H1 (cell line): Measurements from ENCODE around the gene LCE1D. TPM values are rescaled to one million over a fixed set of nuclear protein-coding genes. Genes with fewer than 3 reads are reported as not detected.

Source experiments
- CTCF ChIA-PET: fragments of 300-600 bp; sonication (Branson Sonifier 250); formaldehyde crosslinking; loops from one replicate; lab custom pipeline; 2021; ENCODE audit not compliant: partially characterized antibody; lab: Charles Lee
- POLR2A ChIA-PET: fragments of 300-600 bp; sonication (Branson Sonifier 250); formaldehyde crosslinking; loops from one replicate; lab custom pipeline; 2021; ENCODE audit warnings: inconsistent platforms; ENCODE audit not compliant: partially characterized antibody; lab: Charles Lee
- DNase-seq, 2 experiments: peaks; one replicate each; pipeline versions ENCODE4 v3.0.0 to v3.0.0-alpha.2; 2010 to 2022; ENCODE audit warnings: low spot score in 2 of 2, low read depth in 1 of 2, mixed read lengths in 1 of 2
- FAIRE-seq: peaks from 2 replicates; lab custom pipeline; 2011; peaks lifted over from hg19 to GRCh38; lab: Jason Lieb, UNC
- H2AFZ ChIP-seq: 2 replicates; pipeline ENCODE4 v1.8.1; 2012; ENCODE audit warnings: low read length, inconsistent platforms
- H2AK5ac ChIP-seq: 2 replicates; pipeline ENCODE4 v1.6.1; 2013; ENCODE audit warnings: low read depth, low read length
- H2BK120ac ChIP-seq: replicated peaks from 2 replicates; pipeline ENCODE3; 2013; ENCODE audit warnings: low read depth, low read length, inconsistent platforms
- H2BK12ac ChIP-seq: 2 replicates; pipeline ENCODE4 v1.6.1; 2013; ENCODE audit warnings: low read depth, low read length
- H2BK15ac ChIP-seq: 2 replicates; pipeline ENCODE4 v1.6.1; 2013; ENCODE audit warnings: low read length
- H2BK20ac ChIP-seq: 2 replicates; pipeline ENCODE4 v1.6.1; 2013; ENCODE audit warnings: low read length
- H2BK5ac ChIP-seq: 2 replicates; pipeline ENCODE4 v1.6.1; 2013; ENCODE audit warnings: low read depth, low read length
- H3K14ac ChIP-seq: 2 replicates; pipeline ENCODE4 v1.6.1; 2013; ENCODE audit warnings: inconsistent platforms; ENCODE audit not compliant: insufficient read length
- H3K18ac ChIP-seq: 2 replicates; pipeline ENCODE4 v1.6.1; 2013; ENCODE audit warnings: low read length; ENCODE audit errors: extremely low read depth
- H3K23ac ChIP-seq: 2 replicates; pipeline ENCODE4 v1.6.1; 2013; ENCODE audit warnings: inconsistent platforms; ENCODE audit not compliant: insufficient read length
- H3K23me2 ChIP-seq: 2 replicates; pipeline ENCODE4 v1.6.1; 2013; ENCODE audit warnings: low read depth, low read length
- H3K27ac ChIP-seq: 2 replicates; pipeline ENCODE4 v1.6.1; 2011; ENCODE audit warnings: low read depth, low read length, inconsistent platforms
- H3K27me3 ChIP-seq, 4 experiments: replicated peaks in 1 of 4; 1 replicate in 1 of 4; 2 replicates in 3 of 4; pipeline versions ENCODE4 v1.6.1 to v1.8.1; 2011 to 2013; ENCODE audit warnings: low read length in 3 of 4, mild to moderate bottlenecking in 3 of 4, inconsistent platforms in 2 of 4, mixed read lengths in 2 of 4, moderate library complexity in 1 of 4; ENCODE audit not compliant: control insufficient read depth in 3 of 4, insufficient read depth in 3 of 4; ENCODE audit errors: extremely low read depth in 1 of 4
- H3K36me3 ChIP-seq, 4 experiments: 2 replicates each; pipeline versions ENCODE4 v1.6.1 to v1.8.1; 2011 to 2013; ENCODE audit warnings: mild to moderate bottlenecking in 4 of 4, low read length in 3 of 4, moderate library complexity in 2 of 4, control low read depth in 1 of 4, inconsistent platforms in 1 of 4; ENCODE audit not compliant: insufficient read depth in 4 of 4, control insufficient read depth in 2 of 4
- H3K4ac ChIP-seq: replicated peaks from 2 replicates; pipeline ENCODE3; 2013; ENCODE audit warnings: low read length, low read depth, mixed read lengths, inconsistent platforms; ENCODE audit not compliant: insufficient read length
- H3K4me1 ChIP-seq, 4 experiments: replicated peaks in 1 of 4; 1 replicate in 1 of 4; 2 replicates in 3 of 4; pipeline versions ENCODE4 v1.6.1 to v1.8.1; 2011 to 2013; ENCODE audit warnings: low read length in 3 of 4, inconsistent platforms in 2 of 4, mixed read lengths in 1 of 4; ENCODE audit not compliant: insufficient read depth in 4 of 4, control insufficient read depth in 3 of 4
- H3K4me2 ChIP-seq, 2 experiments: 2 replicates each; pipeline versions ENCODE4 v1.6.1 to v1.8.1; 2011 to 2013; ENCODE audit warnings: low read depth in 2 of 2, low read length in 2 of 2, control low read depth in 1 of 2, inconsistent platforms in 1 of 2, mild to moderate bottlenecking in 1 of 2; ENCODE audit not compliant: insufficient read depth in 1 of 2
- H3K4me3 ChIP-seq, 4 experiments: fragments of 200-600, 300-600 bp in 1 of 4; sonication (generic), shearing (Covaris generic), sonication (Bioruptor Twin) in 1 of 4; 2 replicates each; pipeline versions ENCODE4 v1.5.1 to v1.8.1; 2011 to 2016; ENCODE audit warnings: low read length in 4 of 4, low read depth in 3 of 4, control low read depth in 2 of 4, inconsistent platforms in 2 of 4, mild to moderate bottlenecking in 2 of 4, mixed read lengths in 1 of 4, moderate library complexity in 1 of 4; ENCODE audit not compliant: insufficient read depth in 2 of 4; ENCODE audit errors: extremely low read depth in 1 of 4
- H3K56ac ChIP-seq: replicated peaks from 2 replicates; pipeline ENCODE3; 2013; ENCODE audit warnings: low read depth, mild to moderate bottlenecking, mixed read lengths, low read length, inconsistent platforms; ENCODE audit not compliant: insufficient read length
- H3K79me1 ChIP-seq: 2 replicates; pipeline ENCODE4 v1.6.1; 2013; ENCODE audit warnings: low read depth, low read length, control low read depth
- H3K79me2 ChIP-seq, 2 experiments: 2 replicates each; pipeline versions ENCODE4 v1.6.1 to v1.8.1; 2012 to 2013; ENCODE audit warnings: low read length in 2 of 2, mild to moderate bottlenecking in 2 of 2, inconsistent platforms in 1 of 2; ENCODE audit not compliant: insufficient read depth in 2 of 2, control insufficient read depth in 1 of 2
- H3K9ac ChIP-seq, 4 experiments: replicated peaks in 1 of 4; 1 replicate in 1 of 4; 2 replicates in 3 of 4; pipeline versions ENCODE4 v1.6.1 to v1.8.1; 2011 to 2013; ENCODE audit warnings: low read depth in 3 of 4, low read length in 3 of 4, control low read depth in 2 of 4, mild to moderate bottlenecking in 2 of 4, moderate library complexity in 2 of 4, inconsistent platforms in 1 of 4; ENCODE audit errors: extremely low read depth in 1 of 4
- H3K9me3 ChIP-seq, 2 experiments: 2 replicates each; pipeline versions ENCODE4 v1.6.1 to v1.8.1; 2012 to 2013; ENCODE audit warnings: mild to moderate bottlenecking in 2 of 2, moderate library complexity in 2 of 2, control low read depth in 1 of 2, inconsistent platforms in 1 of 2, low read depth in 1 of 2, low read length in 1 of 2, mixed read lengths in 1 of 2; ENCODE audit not compliant: insufficient read depth in 2 of 2
- H4K20me1 ChIP-seq, 2 experiments: replicated peaks in 1 of 2; 2 replicates each; pipeline versions ENCODE3 to v1.8.1; 2011 to 2013; ENCODE audit warnings: inconsistent platforms in 2 of 2, low read length in 2 of 2, mild to moderate bottlenecking in 1 of 2; ENCODE audit not compliant: insufficient read depth in 2 of 2, control insufficient read depth in 1 of 2
- H4K5ac ChIP-seq: 2 replicates; pipeline ENCODE4 v1.6.1; 2013; ENCODE audit warnings: low read length, low read depth, mixed read lengths, inconsistent platforms; ENCODE audit not compliant: insufficient read length
- H4K8ac ChIP-seq: 2 replicates; pipeline ENCODE4 v1.8.0; 2013; ENCODE audit warnings: mild to moderate bottlenecking, moderate library complexity, low read length, inconsistent platforms; ENCODE audit not compliant: insufficient read depth; ENCODE audit errors: extremely low read depth
- H4K91ac ChIP-seq: replicated peaks from 2 replicates; pipeline ENCODE3; 2013; ENCODE audit warnings: low read length, mixed read lengths, inconsistent platforms; ENCODE audit not compliant: insufficient read length
- ATF2 ChIP-seq: IDR thresholded peaks from 2 replicates; pipeline ENCODE4 v1.6.1; 2012; ENCODE audit warnings: low read length, inconsistent platforms
- BCL11A ChIP-seq, 2 experiments: IDR thresholded peaks; one replicate each; pipeline ENCODE4 v1.6.1; 2011; ENCODE audit warnings: low read depth in 2 of 2, low read length in 2 of 2, mild to moderate bottlenecking in 2 of 2
- BRCA1 ChIP-seq: IDR thresholded peaks from 2 replicates; pipeline ENCODE4 v1.6.1; 2012; ENCODE audit warnings: low read depth, low read length, improper control_type of control experiment
- CEBPB ChIP-seq: IDR thresholded peaks from 2 replicates; pipeline ENCODE4 v1.6.1; 2012; ENCODE audit warnings: low read depth, low read length
- CHD2 ChIP-seq: IDR thresholded peaks from 2 replicates; pipeline ENCODE4 v1.6.1; 2012; ENCODE audit warnings: low read length, improper control_type of control experiment
- GTF2F1 ChIP-seq: IDR thresholded peaks from 2 replicates; pipeline ENCODE4 v1.6.1; 2012; ENCODE audit warnings: low read depth, low read length, improper control_type of control experiment, borderline replicate concordance
- KDM5A ChIP-seq: fragments of 200-600 bp; IDR thresholded peaks from 2 replicates; pipeline ENCODE4 v1.7.1; 2012; ENCODE audit warnings: mild to moderate bottlenecking, low read length, inconsistent platforms, mixed read lengths
- POU5F1 ChIP-seq: IDR thresholded peaks from 2 replicates; pipeline ENCODE4 v1.6.1; 2011; ENCODE audit warnings: low read depth, mild to moderate bottlenecking, low read length, moderate library complexity
- RAD21 ChIP-seq, 2 experiments: IDR thresholded peaks in 1 of 2; conservative IDR thresholded peaks in 1 of 2; 2 replicates each; pipeline ENCODE4 v1.6.1; 2011; ENCODE audit warnings: low read depth in 2 of 2, low read length in 2 of 2, improper control_type of control experiment in 1 of 2, inconsistent platforms in 1 of 2, mild to moderate bottlenecking in 1 of 2, moderate library complexity in 1 of 2
- TCF12 ChIP-seq: IDR thresholded peaks from 2 replicates; pipeline ENCODE4 v1.6.1; 2011; ENCODE audit warnings: low read depth, mild to moderate bottlenecking, low read length
- polyA plus RNA-seq, 7 experiments: library from polyadenylated mRNA; depleted of rRNA in 3 of 7; stranded (reverse) in 5 of 7; unstranded in 2 of 7; fragments of >200 nt in 5 of 7; fragments of 200-250 nt in 2 of 7; gene quantifications; 1 replicate in 5 of 7; 2 replicates in 1 of 7; 4 replicates in 1 of 7; pipeline versions ENCODE4 v1.2.1 to v1.2.3, GENCODE V29; 2011 to 2013; ENCODE audit warnings: missing spikeins in 2 of 7, mixed read lengths in 2 of 7
- total RNA-seq: library from RNA; stranded (reverse); fragmentation: NEBNext Ultra II Directional; extraction: Animal tissue kit (Norgen Biotek cat#: 25700); gene quantifications from 2 replicates; pipeline ENCODE4 v1.2.1, GENCODE V29; 2021
- TF ChIP-seq, protein P1 (sequence below): IDR thresholded peaks from 2 replicates; pipeline ENCODE4 v1.6.1; 2012; ENCODE audit warnings: inconsistent platforms

LCE1D gene
- total and polyA plus RNA-seq, 2 of the 8 experiments (the other 6 are each of a cell fraction or from before 2014, with no cell fraction given): not detected

- H4K8ac ChIP-seq: no peak overlapping the region
- no peak overlapping the region for H2BK5ac ChIP-seq
- FAIRE-seq (no peak), DNase-seq (no peak)
- CTCF ChIA-PET: interaction anchor here (0.7 to 0.8 kb wide), 2 partner anchors 44 to 354 kb away, joined by 3 to 4 read pairs; no protein-coding TSS in a partner anchor
- H2BK12ac ChIP-seq: no peak overlapping the region
- POLR2A ChIA-PET: no interaction called here
- H4K20me1 ChIP-seq: no peaks in the 10 kb centered on the region
- no peak overlapping the region for H2AFZ ChIP-seq
- no peak overlapping the region for H3K56ac ChIP-seq
- no peak overlapping the region for H3K18ac ChIP-seq
- peaks cover 59 to 64% of the 10 kb centered on the region in 2 experiments for H3K9me3 ChIP-seq
- H2AK5ac ChIP-seq: no peak overlapping the region
- no peaks in the 10 kb centered on the region for H3K79me1 ChIP-seq
- H3K4ac ChIP-seq: no peak overlapping the region
- TF ChIP-seq BRCA1 (no peak), BCL11A (IDR thresholded peaks at IDR 0.05; ENCODE audit: low read depth in 2 of 2, low read length in 2 of 2) (no peak), POU5F1 (no peak), TCF12 (no peak), GTF2F1 (no peak), ATF2 (no peak), CHD2 (no peak), CEBPB (no peak), RAD21 (IDR thresholded peaks at IDR 0.05 in 1 of 2, conservative IDR thresholded peaks at IDR 0.05 in 1 of 2; ENCODE audit: low read depth in 2 of 2, low read length in 2 of 2) (no peak), KDM5A (no peak)
- TF ChIP-seq, protein P1, sequence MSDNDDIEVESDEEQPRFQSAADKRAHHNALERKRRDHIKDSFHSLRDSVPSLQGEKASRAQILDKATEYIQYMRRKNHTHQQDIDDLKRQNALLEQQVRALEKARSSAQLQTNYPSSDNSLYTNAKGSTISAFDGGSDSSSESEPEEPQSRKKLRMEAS: no peak
- H3K4me1 ChIP-seq: no peaks in the 10 kb centered on the region
- H3K9ac ChIP-seq: no peak overlapping the region
- no peak overlapping the region for H2BK120ac ChIP-seq
- H2BK15ac ChIP-seq: no peak overlapping the region
- H3K23me2 ChIP-seq: no peaks in the 10 kb centered on the region
- no peak overlapping the region for H4K91ac ChIP-seq
- no peak overlapping the region for H3K14ac ChIP-seq
- H4K5ac ChIP-seq: no peak overlapping the region
- no peak overlapping the region for H3K23ac ChIP-seq
- H3K4me2 ChIP-seq: no peak overlapping the region
- H3K27ac ChIP-seq: no peak overlapping the region
- no peaks in the 10 kb centered on the region for H3K79me2 ChIP-seq
- H2BK20ac ChIP-seq: no peak overlapping the region
- H3K36me3 ChIP-seq: no peaks in the 10 kb centered on the region
- no peaks in the 10 kb centered on the region for H3K27me3 ChIP-seq
- no peak overlapping the region for H3K4me3 ChIP-seq
Measured at GRCh38 chr1:152824964-152825363, 28.4 kb downstream of the LCE1D start.
